ENCODE results near the gene CDH4. TPM values are rescaled to one million over a fixed set of nuclear protein-coding genes. Genes with fewer than 3 reads are reported as not detected.

Gene CDH4
- polyA plus RNA-seq, 4 donors: 0.09 to 4.1 (median 0.25) TPM

DNA sequence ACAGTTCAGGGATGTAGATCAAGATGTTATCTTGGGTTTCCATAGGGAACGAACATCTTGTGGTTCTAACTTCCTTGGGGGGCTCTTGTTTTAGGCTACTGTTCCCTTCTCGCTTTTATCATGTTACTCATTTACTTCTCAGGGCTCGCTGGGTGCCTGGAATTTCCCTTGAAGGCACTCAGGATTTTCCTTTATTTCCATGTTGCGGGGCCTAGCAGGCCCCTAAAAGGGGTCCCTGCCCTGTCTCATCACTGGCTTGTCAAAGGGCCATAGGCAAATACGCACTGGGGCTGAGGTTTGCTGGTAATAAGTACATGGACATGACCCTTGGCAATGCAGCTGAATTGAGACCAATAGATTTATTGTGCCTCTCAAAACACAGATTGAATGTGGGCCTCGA is 262.3 kb downstream of the CDH4 start:
- DNase-seq (no peak), FAIRE-seq (no peak)
- Histone ChIP-seq H3K27ac (ENCODE audit: low read depth in 1 of 3, low read length in 2 of 3) (no peak overlapping the region), H3K4me1 (ENCODE audit: control insufficient read depth in 3 of 3, insufficient read depth in 2 of 3, low read depth in 1 of 3, low read length in 2 of 3) (no peaks in the 10 kb centered on the region), H3K9me3 (ENCODE audit: control insufficient read depth in 2 of 2, insufficient read depth in 1 of 2, low read depth in 1 of 2, low read length in 1 of 2) (no peaks in the 10 kb centered on the region), H3K36me3 (ENCODE audit: control insufficient read depth in 3 of 3, insufficient read depth in 2 of 3, low read depth in 1 of 3, low read length in 3 of 3) (no peaks in the 10 kb centered on the region), H3K4me3 (ENCODE audit: low read depth in 1 of 3, low read length in 3 of 3) (no peak overlapping the region), H3K27me3 (ENCODE audit: control insufficient read depth in 3 of 3, insufficient read depth in 3 of 3, low read length in 3 of 3) (no peaks in the 10 kb centered on the region)
- 50 to 65% (median 54%) methylated on average over 6 of the region's 6 CpGs for WGBS, 3 donors

DNA sequence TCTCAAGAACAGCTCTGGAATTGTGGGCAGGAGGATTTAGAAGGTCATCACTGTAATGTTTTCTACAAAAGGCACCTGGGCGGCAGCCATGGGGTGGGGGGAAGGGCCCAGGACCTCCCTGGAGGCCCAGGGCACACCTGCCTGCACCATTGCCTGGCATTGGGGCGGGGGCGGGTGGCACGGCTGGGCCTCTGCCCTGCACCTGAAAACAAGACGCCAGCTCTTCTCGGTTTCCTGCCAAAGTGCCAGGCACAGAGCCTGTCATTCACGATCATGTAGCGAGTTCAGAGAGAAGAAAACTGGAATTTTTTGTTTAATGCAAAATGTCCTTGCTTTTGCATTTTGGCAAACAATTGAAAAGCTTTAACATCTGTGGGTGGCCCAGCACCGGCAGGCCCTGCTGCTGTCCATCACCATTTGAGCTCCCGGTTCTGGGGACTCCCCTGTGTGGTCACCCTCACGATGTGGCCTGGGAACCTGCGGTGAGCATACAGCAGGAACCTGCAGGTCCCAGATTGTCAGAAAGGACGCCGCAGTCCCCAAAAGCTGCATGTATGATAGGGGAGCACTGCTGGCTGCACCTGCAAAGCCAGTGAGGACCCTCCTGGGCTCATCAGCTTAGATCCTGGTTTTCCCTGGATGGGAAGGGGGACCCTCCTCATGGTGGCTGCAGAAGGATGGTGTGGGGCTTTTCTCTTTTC is 262.9 kb downstream of the CDH4 start:
- Histone ChIP-seq H3K27me3 (ENCODE audit: control insufficient read depth in 3 of 3, insufficient read depth in 3 of 3, low read length in 3 of 3) (no peaks in the 10 kb centered on the region), H3K27ac (ENCODE audit: low read depth in 1 of 3, low read length in 2 of 3) (no peak overlapping the region), H3K9me3 (ENCODE audit: control insufficient read depth in 2 of 2, insufficient read depth in 1 of 2, low read depth in 1 of 2, low read length in 1 of 2) (no peaks in the 10 kb centered on the region), H3K4me1 (ENCODE audit: control insufficient read depth in 3 of 3, insufficient read depth in 2 of 3, low read depth in 1 of 3, low read length in 2 of 3) (no peaks in the 10 kb centered on the region), H3K36me3 (ENCODE audit: control insufficient read depth in 3 of 3, insufficient read depth in 2 of 3, low read depth in 1 of 3, low read length in 3 of 3) (no peaks in the 10 kb centered on the region), H3K4me3 (ENCODE audit: low read depth in 1 of 3, low read length in 3 of 3) (no peak overlapping the region)
- DNase-seq (no peak), FAIRE-seq (no peak)
- 78 to 81% (median 79%) methylated on average over 14 of the region's 14 CpGs for WGBS, 3 donors

DNA sequence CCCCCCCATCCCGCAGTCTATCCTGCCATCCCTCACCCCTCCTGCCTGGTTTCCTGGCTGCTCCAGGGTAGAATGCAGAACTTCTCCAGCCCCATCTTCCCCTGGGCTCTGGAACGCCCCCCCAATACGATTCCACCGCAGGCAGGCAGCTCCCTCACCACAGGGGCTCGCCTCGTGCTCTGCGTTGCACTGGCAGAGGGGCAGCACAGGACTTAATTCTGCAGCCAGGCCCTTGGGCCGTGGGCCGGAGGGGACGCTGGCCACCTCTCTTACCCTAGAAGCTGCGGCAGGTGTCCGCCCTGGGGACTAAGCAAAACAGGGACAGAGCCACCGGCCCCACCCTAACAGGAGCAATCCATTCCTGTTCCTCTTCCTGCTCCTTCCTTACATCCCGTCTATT is 263.9 kb downstream of the CDH4 start:
- no peak overlapping the region for H3K4me3 ChIP-seq (ENCODE audit: low read depth in 1 of 3, low read length in 3 of 3)
- 72 to 74% (median 72%) methylated on average over 14 of the region's 14 CpGs for WGBS, 3 donors
- H3K27me3 ChIP-seq (ENCODE audit: control insufficient read depth in 3 of 3, insufficient read depth in 3 of 3, low read length in 3 of 3): no peaks in the 10 kb centered on the region
- no peaks in the 10 kb centered on the region for H3K4me1 ChIP-seq (ENCODE audit: control insufficient read depth in 3 of 3, insufficient read depth in 2 of 3, low read depth in 1 of 3, low read length in 2 of 3)
- H3K36me3 ChIP-seq (ENCODE audit: control insufficient read depth in 3 of 3, insufficient read depth in 2 of 3, low read depth in 1 of 3, low read length in 3 of 3): no peaks in the 10 kb centered on the region
- DNase-seq (no peak), FAIRE-seq (no peak)
- H3K27ac ChIP-seq (ENCODE audit: low read depth in 1 of 3, low read length in 2 of 3): no peak overlapping the region
- H3K9me3 ChIP-seq (ENCODE audit: control insufficient read depth in 2 of 2, insufficient read depth in 1 of 2, low read depth in 1 of 2, low read length in 1 of 2): no peaks in the 10 kb centered on the region

DNA sequence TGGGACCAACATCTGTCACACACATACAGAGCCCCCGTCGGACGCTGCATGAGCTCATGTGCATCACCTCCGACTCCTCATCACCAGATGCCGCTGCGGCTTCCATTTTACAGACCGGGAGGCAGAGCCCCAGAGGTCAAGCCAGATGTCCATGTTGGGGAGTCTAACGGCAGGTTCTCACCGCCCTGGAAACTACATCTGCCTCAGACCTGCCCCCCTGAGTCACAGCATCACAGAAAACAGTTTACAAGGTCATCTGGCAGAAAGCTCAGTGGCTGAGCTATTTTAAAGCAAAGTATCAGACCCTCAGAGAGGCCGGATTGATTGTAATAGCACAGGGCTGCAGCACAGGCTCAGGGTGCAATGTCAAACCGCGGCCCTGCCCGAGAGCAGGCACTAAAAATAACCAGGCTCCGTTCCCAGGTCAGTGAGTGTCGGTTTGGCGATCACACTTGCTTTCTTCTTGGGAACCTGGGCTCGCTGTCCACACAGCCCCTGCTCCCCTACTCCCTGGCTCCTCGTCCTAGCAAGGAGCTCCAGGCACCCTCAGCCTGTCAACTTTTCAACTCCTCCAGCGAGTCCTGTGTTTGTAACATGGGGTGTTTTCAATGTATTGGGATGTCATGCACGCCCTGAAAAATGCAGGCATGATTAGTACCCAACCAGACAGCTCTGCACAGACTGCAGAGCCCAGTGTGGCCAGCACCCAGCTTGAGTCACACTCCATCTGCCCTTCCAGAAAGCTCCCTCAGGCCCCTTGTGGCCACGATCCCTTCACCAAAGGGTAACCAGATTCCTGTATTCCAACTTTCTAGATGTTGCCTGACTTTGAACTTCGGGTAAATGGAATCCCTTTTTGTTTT is 264.5 kb downstream of the CDH4 start:
- no peaks in the 10 kb centered on the region for H3K4me1 ChIP-seq (ENCODE audit: control insufficient read depth in 3 of 3, insufficient read depth in 2 of 3, low read depth in 1 of 3, low read length in 2 of 3)
- no peaks in the 10 kb centered on the region for H3K9me3 ChIP-seq (ENCODE audit: control insufficient read depth in 2 of 2, insufficient read depth in 1 of 2, low read depth in 1 of 2, low read length in 1 of 2)
- H3K27me3 ChIP-seq (ENCODE audit: control insufficient read depth in 3 of 3, insufficient read depth in 3 of 3, low read length in 3 of 3): no peaks in the 10 kb centered on the region
- FAIRE-seq: no peak
- H3K36me3 ChIP-seq (ENCODE audit: control insufficient read depth in 3 of 3, insufficient read depth in 2 of 3, low read depth in 1 of 3, low read length in 3 of 3): no peaks in the 10 kb centered on the region
- WGBS, 3 donors: 67 to 75% (median 70%) methylated on average over 22 of the region's 22 CpGs
- DNase-seq: no peak
- H3K27ac ChIP-seq (ENCODE audit: low read depth in 1 of 3, low read length in 2 of 3): no peak overlapping the region
- H3K4me3 ChIP-seq (ENCODE audit: low read depth in 1 of 3, low read length in 3 of 3): no peak overlapping the region

DNA sequence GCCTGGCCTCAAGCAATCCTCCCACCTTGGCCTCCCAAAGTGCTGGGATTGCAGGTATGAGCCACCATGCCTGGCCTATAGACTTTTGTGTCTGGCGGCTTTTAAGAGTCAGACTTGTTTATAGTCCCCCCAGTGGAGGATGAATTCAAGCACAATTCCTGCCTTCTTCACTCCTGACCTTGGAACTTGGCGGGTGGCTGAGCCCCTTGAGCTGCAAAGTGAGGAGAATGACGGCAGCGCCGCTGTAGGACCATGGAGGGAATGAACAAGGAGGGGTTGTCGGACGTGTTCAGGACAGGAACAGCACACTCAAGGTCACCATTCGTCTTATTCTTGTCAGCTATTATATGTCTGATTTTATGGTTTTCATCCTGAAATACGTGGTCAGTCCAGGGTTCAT is 265.4 kb downstream of the CDH4 start:
- H3K27ac ChIP-seq (ENCODE audit: low read depth in 1 of 3, low read length in 2 of 3): no peak overlapping the region
- FAIRE-seq (no peak), DNase-seq (no peak)
- H3K27me3 ChIP-seq (ENCODE audit: control insufficient read depth in 3 of 3, insufficient read depth in 3 of 3, low read length in 3 of 3): no peaks in the 10 kb centered on the region
- H3K9me3 ChIP-seq (ENCODE audit: control insufficient read depth in 2 of 2, insufficient read depth in 1 of 2, low read depth in 1 of 2, low read length in 1 of 2): no peaks in the 10 kb centered on the region
- H3K4me3 ChIP-seq (ENCODE audit: low read depth in 1 of 3, low read length in 3 of 3): no peak overlapping the region
- H3K4me1 ChIP-seq (ENCODE audit: control insufficient read depth in 3 of 3, insufficient read depth in 2 of 3, low read depth in 1 of 3, low read length in 2 of 3): no peaks in the 10 kb centered on the region
- H3K36me3 ChIP-seq (ENCODE audit: control insufficient read depth in 3 of 3, insufficient read depth in 2 of 3, low read depth in 1 of 3, low read length in 3 of 3): no peaks in the 10 kb centered on the region
- WGBS, 3 donors: 65 to 78% (median 77%) methylated on average over 9 of the region's 9 CpGs

DNA sequence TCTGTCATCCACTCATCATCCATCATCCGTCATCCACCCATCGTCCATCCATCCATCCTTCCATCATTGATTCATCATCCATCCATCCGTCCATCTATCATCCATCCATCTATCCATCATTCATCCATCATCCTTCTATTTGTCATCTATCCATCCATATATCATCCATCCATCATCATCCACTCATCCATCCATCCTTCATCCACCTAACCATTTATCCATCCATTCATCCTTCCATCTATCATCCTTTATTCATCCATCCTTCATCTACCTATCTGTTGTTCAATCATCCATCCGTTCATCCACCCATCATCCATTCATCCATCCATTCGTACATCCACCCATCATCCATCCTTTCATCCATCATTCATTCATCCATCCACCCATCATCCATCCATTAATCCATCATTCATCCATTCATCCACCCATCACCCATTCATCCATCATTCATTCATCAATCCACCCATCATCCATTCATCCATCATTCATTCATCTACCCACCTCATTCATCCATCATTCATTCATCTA is 266.4 kb downstream of the CDH4 start:
- Histone ChIP-seq H3K36me3 (ENCODE audit: control insufficient read depth in 3 of 3, insufficient read depth in 2 of 3, low read depth in 1 of 3, low read length in 3 of 3) (no peaks in the 10 kb centered on the region), H3K4me1 (ENCODE audit: control insufficient read depth in 3 of 3, insufficient read depth in 2 of 3, low read depth in 1 of 3, low read length in 2 of 3) (no peaks in the 10 kb centered on the region), H3K4me3 (ENCODE audit: low read depth in 1 of 3, low read length in 3 of 3) (no peak overlapping the region), H3K27me3 (ENCODE audit: control insufficient read depth in 3 of 3, insufficient read depth in 3 of 3, low read length in 3 of 3) (no peaks in the 10 kb centered on the region), H3K27ac (ENCODE audit: low read depth in 1 of 3, low read length in 2 of 3) (no peak overlapping the region), H3K9me3 (ENCODE audit: control insufficient read depth in 2 of 2, insufficient read depth in 1 of 2, low read depth in 1 of 2, low read length in 1 of 2) (no peaks in the 10 kb centered on the region)
- WGBS, 3 donors: 88 to 93% (median 90%) methylated on average over 5 of the region's 5 CpGs
- DNase-seq (no peak), FAIRE-seq (no peak)

DNA sequence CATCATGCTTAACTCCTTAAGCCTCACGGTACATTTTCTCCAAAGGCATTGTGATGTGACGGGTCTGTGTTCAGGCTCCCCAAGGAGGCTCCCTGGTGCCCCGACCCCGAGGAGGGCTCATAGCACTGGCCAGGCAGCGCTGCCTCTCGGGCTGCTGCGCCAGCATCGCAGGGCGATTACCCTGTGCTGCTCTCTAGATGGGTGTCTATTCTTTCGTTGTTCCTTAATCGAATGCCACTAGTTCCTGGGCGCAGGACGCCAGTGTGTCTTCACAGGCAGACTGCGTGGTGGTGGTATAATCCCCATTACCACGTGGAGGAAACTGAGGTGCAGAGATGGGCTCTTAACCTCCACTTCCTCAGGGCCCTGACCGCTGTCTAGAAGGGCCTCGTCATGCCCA is 267.4 kb downstream of the CDH4 start:
- H3K9me3 ChIP-seq (ENCODE audit: control insufficient read depth in 2 of 2, insufficient read depth in 1 of 2, low read depth in 1 of 2, low read length in 1 of 2): no peaks in the 10 kb centered on the region
- H3K27me3 ChIP-seq (ENCODE audit: control insufficient read depth in 3 of 3, insufficient read depth in 3 of 3, low read length in 3 of 3): no peaks in the 10 kb centered on the region
- no peak overlapping the region for H3K4me3 ChIP-seq (ENCODE audit: low read depth in 1 of 3, low read length in 3 of 3)
- H3K4me1 ChIP-seq (ENCODE audit: control insufficient read depth in 3 of 3, insufficient read depth in 2 of 3, low read depth in 1 of 3, low read length in 2 of 3): no peaks in the 10 kb centered on the region
- DNase-seq (no peak), FAIRE-seq (no peak)
- WGBS, 3 donors: 82 to 91% (median 90%) methylated on average over 17 of the region's 17 CpGs
- H3K36me3 ChIP-seq (ENCODE audit: control insufficient read depth in 3 of 3, insufficient read depth in 2 of 3, low read depth in 1 of 3, low read length in 3 of 3): no peaks in the 10 kb centered on the region
- no peak overlapping the region for H3K27ac ChIP-seq (ENCODE audit: low read depth in 1 of 3, low read length in 2 of 3)

DNA sequence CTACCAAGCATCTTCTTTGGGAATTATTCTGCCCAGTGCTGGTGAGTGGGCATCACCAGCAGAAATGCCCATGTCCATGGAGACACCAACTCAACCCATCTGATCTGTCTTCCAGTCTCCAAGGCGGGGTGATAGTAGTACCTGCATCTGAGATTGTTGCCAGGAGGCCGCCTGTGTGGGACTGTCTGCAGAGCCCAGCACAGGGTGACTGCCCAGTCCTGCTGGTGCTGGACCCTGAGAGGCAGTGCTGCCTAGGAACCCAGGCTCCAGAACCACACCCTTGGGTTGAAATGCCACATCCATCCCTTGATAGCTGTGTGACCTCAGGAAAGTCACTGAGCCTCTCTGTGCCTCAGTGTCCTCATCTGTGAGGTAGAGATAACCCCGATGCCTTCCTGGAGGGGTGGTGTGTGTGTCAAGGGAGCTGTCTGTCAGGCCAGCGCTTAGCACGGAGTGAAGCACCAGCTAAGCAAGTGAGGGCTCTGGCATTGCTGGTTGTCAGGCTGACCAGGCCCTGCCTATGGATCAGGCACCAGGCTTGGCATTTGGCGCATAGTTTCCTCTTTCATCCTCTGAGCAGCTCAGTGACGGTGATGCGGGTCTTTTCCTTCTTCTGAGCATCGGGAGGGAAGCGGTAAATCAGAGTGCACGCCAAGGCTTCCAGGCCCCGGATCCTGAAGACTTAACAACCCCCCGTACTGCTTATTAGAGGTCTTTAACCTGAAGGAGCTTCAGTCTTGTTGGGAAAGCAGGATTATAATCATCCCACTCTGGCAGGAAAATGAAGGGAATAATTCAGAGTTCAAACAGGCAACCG is 268.2 kb downstream of the CDH4 start:
- H3K36me3 ChIP-seq (ENCODE audit: control insufficient read depth in 3 of 3, insufficient read depth in 2 of 3, low read depth in 1 of 3, low read length in 3 of 3): no peaks in the 10 kb centered on the region

More for the DNA sequence above, 268.2 kb downstream of the CDH4 start:
- H3K4me1 ChIP-seq (ENCODE audit: control insufficient read depth in 3 of 3, insufficient read depth in 2 of 3, low read depth in 1 of 3, low read length in 2 of 3): no peaks in the 10 kb centered on the region
- FAIRE-seq (no peak), DNase-seq (no peak)
- WGBS, 3 donors: 82 to 83% (median 83%) methylated on average over 14 of the region's 14 CpGs
- no peaks in the 10 kb centered on the region for H3K27me3 ChIP-seq (ENCODE audit: control insufficient read depth in 3 of 3, insufficient read depth in 3 of 3, low read length in 3 of 3)
- H3K27ac ChIP-seq (ENCODE audit: low read depth in 1 of 3, low read length in 2 of 3): no peak overlapping the region
- no peaks in the 10 kb centered on the region for H3K9me3 ChIP-seq (ENCODE audit: control insufficient read depth in 2 of 2, insufficient read depth in 1 of 2, low read depth in 1 of 2, low read length in 1 of 2)
- H3K4me3 ChIP-seq (ENCODE audit: low read depth in 1 of 3, low read length in 3 of 3): no peak overlapping the region
